ENCODE data around the gene ASPHD2. TPM values are rescaled to one million over a fixed set of nuclear protein-coding genes. Genes with fewer than 3 reads are reported as not detected.

ASPHD2 gene
- total and polyA plus RNA-seq, 2 of the 13 experiments (the other 11 are each of a cell fraction or from before 2014, with no cell fraction given) = 0.04 TPM

DNA sequence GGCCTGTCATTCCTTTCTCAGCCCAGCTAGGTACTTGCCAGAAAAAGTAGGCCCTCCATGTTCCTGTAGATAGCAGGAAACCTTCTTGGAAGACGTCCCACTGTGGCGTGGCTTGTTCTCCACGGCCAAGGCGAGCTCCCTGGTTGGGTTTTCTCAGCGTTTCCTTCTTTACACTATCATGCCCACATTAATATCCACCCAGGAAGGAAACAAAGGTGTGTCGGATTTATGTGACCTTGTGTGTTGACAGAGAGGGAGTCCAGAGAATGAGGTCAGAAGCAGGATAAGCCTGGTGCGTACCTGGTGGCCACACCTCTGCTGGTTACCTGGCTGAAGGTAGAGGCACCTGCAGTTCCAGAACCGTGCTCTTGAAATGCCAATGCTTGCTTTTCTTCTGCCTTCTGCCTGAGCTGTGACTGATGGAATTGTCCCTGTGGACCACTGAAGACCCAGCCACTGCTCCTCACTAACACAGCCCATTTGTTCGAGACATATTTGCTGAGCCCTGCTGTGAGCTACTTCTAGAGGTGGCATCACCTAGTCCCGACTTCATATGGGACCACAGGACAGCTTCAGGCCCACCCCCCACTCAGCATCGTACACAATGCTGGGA lies 7.9 kb downstream of the ASPHD2 start:
- FAIRE-seq = no peak
- WGBS (ENCODE audit: low lambda C conversion rate) = 0% methylated on average over 7 of the region's 11 CpGs
- no TSS peak for BruUV-seq (replicated peaks)
- TF ChIP-seq, protein P1, sequence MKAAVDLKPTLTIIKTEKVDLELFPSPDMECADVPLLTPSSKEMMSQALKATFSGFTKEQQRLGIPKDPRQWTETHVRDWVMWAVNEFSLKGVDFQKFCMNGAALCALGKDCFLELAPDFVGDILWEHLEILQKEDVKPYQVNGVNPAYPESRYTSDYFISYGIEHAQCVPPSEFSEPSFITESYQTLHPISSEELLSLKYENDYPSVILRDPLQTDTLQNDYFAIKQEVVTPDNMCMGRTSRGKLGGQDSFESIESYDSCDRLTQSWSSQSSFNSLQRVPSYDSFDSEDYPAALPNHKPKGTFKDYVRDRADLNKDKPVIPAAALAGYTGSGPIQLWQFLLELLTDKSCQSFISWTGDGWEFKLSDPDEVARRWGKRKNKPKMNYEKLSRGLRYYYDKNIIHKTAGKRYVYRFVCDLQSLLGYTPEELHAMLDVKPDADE (CRISPR knock-in tag; IDR thresholded peaks at IDR 0.05) = no peak
- TF ChIP-seq, protein P2, sequence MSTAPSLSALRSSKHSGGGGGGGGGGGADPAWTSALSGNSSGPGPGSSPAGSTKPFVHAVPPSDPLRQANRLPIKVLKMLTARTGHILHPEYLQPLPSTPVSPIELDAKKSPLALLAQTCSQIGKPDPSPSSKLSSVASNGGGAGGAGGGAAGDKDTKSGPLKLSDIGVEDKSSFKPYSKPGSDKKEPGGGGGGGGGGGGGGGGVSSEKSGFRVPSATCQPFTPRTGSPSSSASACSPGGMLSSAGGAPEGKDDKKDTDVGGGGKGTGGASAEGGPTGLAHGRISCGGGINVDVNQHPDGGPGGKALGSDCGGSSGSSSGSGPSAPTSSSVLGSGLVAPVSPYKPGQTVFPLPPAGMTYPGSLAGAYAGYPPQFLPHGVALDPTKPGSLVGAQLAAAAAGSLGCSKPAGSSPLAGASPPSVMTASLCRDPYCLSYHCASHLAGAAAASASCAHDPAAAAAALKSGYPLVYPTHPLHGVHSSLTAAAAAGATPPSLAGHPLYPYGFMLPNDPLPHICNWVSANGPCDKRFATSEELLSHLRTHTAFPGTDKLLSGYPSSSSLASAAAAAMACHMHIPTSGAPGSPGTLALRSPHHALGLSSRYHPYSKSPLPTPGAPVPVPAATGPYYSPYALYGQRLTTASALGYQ (CRISPR knock-in tag; IDR thresholded peaks at IDR 0.05) = no peak
- TF ChIP-seq JUN (CRISPR knock-in tag; IDR thresholded peaks at IDR 0.05) (no peak), PAWR (CRISPR knock-in tag; IDR thresholded peaks at IDR 0.05; ENCODE audit: borderline replicate concordance) (no peak), SRSF4 (IDR thresholded peaks at IDR 0.05; ENCODE audit: low read depth, low read length, poor library complexity, severe bottlenecking) (no peak), KDM5B (CRISPR knock-in tag; IDR thresholded peaks at IDR 0.05; ENCODE audit: borderline replicate concordance) (no peak), HOXA9 (CRISPR knock-in tag; IDR thresholded peaks at IDR 0.05; ENCODE audit: borderline replicate concordance) (no peak), MEIS1 (CRISPR knock-in tag; IDR thresholded peaks at IDR 0.05; ENCODE audit: borderline replicate concordance) (no peak), NR2C2 (CRISPR knock-in tag; IDR thresholded peaks at IDR 0.05; ENCODE audit: borderline replicate concordance) (no peak), ZSCAN29 (CRISPR knock-in tag; conservative IDR thresholded peaks at IDR 0.05) (no peak), SP140L (CRISPR knock-in tag; IDR thresholded peaks at IDR 0.05; ENCODE audit: borderline replicate concordance) (no peak), ZNF20 (CRISPR knock-in tag; IDR thresholded peaks at IDR 0.05) (no peak), ETV6 (CRISPR knock-in tag; conservative IDR thresholded peaks at IDR 0.05) (no peak), NONO (IDR thresholded peaks at IDR 0.05) (no peak), NONO (CRISPR knock-in tag; conservative IDR thresholded peaks at IDR 0.05) (no peak), REXO4 (CRISPR knock-in tag; IDR thresholded peaks at IDR 0.05; ENCODE audit: borderline replicate concordance) (no peak), GABPB1 (CRISPR knock-in tag; IDR thresholded peaks at IDR 0.05) (no peak)
- TF ChIP-seq, protein P3, sequence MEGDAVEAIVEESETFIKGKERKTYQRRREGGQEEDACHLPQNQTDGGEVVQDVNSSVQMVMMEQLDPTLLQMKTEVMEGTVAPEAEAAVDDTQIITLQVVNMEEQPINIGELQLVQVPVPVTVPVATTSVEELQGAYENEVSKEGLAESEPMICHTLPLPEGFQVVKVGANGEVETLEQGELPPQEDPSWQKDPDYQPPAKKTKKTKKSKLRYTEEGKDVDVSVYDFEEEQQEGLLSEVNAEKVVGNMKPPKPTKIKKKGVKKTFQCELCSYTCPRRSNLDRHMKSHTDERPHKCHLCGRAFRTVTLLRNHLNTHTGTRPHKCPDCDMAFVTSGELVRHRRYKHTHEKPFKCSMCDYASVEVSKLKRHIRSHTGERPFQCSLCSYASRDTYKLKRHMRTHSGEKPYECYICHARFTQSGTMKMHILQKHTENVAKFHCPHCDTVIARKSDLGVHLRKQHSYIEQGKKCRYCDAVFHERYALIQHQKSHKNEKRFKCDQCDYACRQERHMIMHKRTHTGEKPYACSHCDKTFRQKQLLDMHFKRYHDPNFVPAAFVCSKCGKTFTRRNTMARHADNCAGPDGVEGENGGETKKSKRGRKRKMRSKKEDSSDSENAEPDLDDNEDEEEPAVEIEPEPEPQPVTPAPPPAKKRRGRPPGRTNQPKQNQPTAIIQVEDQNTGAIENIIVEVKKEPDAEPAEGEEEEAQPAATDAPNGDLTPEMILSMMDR (CRISPR knock-in tag; IDR thresholded peaks at IDR 0.05) = no peak

More for the DNA sequence above, 7.9 kb downstream of the ASPHD2 start:
- in situ Hi-C loops (cut with HindIII; ENCODE audit: extremely low pct_ligation_motif_present, low pct_unique_long_range_greater_than_20kb) = no loop called here
- Histone ChIP-seq H3K4me3 (replicated peaks in 1 of 3; ENCODE audit: insufficient read depth in 1 of 3, low read depth in 2 of 3, low read length in 3 of 3) (no peak overlapping the region), H3K27ac (ENCODE audit: extremely low read length, insufficient read depth, low read length) (no peak overlapping the region), H3K79me2 (ENCODE audit: insufficient read depth, low read length) (no peaks in the 10 kb centered on the region), H3K9ac (ENCODE audit: insufficient read depth, low read depth, low read length) (no peak overlapping the region), H4K20me1 (ENCODE audit: insufficient read depth, low read length) (no peaks in the 10 kb centered on the region), H3K4me1 (ENCODE audit: insufficient read depth, low read length) (no peaks in the 10 kb centered on the region), H2AFZ (ENCODE audit: low read length) (no peak overlapping the region), H3K27me3 (ENCODE audit: control insufficient read depth in 1 of 2, insufficient read depth in 2 of 2, low read length in 2 of 2) (peaks cover 5 to 50% of the 10 kb centered on the region in 2 experiments; a peak in 4 of 5 replicates), H3K9me3 (ENCODE audit: low read length) (no peaks in the 10 kb centered on the region), H3K36me3 (replicated peaks in 1 of 2; ENCODE audit: control insufficient read depth in 1 of 2, insufficient read depth in 2 of 2, low read length in 2 of 2) (no peaks in the 10 kb centered on the region), H3K4me2 (ENCODE audit: low read depth, low read length) (no peak overlapping the region)
- intact Hi-C loops (cut with micrococcal nuclease; ENCODE audit: unreplicated experiment) = no loop called here
- DNase-seq (ENCODE audit: low spot score) = no peak
- ATAC-seq = no peak
- POLR2A ChIA-PET = no interaction called here
- CTCF ChIA-PET (ENCODE audit: low intra/inter-chr PET ratio, low total read pairs) = no interaction called here

All from HepG2 (cell line).